Measurements from ENCODE around the gene ACOX3.
A peak's percentile ranks its signal among the peaks of the same experiment; 100 is the strongest.
"Not testable (repeated sequence)": the region's sequence is repeated elsewhere in the genome, so short reads cannot be mapped to it uniquely, and the experiment has no call there.

Gene ACOX3

DNA sequence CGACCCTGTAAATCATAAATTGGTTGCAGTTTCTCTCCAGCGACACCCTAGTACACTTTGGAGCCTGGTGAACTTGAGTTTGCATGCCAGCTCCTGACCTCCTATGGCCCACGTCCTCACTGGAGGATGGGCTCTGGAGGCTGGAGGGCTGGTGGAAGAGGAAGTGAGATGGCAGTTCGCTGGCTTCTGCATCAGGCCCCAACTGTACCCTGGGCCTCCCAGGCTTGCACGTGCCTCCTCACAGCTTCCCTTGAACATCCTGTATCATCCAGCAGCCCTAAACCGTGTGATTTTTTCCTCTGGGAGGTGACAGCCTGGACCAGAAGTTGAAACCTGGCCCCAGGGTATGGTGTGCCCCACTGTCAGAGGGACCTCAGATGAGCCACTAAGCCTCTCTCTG is 92.5 kb downstream of the ACOX3 start:
- no peak for DNase-seq

DNA sequence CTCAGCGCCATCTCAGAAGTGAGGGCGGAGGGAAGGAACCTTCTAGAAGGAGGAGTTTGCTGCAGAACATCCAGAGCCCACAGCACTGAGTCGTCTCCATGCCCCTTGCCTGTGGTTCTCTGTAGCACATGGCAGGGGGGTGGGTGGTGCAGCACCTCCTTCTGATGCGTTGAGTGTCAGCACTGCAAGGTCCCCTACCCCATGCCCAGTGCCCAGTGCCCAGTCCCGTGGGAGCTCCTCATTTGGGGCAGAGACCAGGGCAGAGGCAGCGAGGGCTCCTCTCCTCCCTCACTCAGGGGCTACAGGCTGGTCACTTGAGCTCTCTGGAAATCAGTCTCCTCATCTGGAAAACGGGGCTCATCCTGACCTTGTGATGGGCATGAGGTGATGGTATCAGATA is 92.9 kb downstream of the ACOX3 start:
- DNase-seq, result no peak

DNA sequence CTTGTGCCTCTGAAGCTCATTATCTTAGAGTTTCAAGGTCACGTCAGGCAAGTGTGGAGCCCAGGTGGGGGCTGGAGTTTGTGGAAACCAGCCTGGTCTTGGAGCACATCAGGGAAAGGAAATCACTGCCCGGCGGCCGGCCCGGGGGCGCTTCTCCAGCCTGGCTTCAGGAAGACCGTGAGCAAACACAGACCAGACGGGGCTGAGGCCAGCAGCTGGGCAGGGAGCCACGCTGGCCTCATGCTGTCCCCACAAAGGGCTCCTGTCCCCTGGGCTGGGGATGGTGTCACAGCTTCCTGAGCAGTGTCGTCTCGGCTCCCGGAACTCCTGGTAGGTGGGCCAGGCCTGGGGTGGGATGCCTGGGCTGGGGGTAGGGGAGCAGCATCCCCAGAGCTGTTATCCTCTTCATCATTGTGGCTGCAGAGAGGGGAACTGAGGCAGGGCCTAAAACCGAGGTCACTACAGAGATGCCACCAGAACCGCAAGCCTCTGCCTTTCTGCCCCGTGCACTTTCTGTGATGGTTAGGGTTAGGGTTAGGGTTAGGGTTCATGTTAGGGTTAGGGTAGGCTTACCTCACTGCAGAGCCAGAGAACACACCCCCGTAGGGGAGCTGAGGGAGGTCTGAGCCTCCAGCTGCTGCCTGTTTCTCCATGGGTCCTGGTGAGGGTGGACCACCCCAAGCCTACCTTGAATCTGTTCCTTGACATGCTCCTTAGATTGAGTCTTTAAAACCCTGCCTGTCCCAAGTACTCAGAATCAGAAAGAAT is 93.5 kb downstream of the ACOX3 start:
- no peak for DNase-seq

DNA sequence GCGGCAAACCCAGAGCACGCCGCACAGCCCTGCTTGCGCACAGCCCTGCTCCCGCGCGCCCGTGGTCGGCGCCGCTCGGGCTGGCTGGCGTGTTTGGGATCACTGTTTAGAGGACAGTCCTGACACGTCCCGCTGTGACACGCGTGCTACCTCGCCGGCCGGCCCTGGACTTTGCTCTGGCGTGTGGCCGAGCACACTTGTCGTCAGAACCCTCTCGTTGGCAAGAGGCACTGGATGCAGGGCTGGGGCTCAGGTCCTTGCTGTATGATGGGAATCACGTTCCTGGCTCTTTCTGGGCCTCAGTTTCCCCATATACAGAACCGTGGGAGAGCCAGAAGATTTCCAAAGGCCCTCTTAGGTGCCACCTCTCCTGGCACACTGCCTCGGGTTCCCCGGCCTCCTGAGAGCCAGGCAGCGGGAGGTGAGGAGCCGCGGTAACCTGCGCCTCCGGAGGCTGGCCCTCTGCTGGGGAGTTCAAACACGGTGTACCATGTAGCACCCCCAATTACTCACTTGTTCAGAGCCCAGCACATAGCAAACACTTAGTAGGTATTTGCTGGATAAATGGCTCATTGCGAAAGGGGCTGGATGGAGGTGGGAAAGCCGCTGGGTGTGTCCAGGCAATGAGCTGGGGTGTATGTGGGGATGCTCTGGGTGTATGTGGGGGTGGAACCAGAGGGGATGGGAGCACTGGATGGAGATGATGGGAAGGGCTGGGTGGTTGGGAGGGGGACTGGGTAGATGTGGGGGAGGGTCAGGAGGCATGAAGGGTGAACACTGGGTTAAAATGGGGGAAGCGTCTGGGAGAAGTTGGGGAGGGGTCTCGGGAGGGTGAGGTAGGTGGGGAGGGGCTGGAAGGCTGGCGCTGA is 94.3 kb downstream of the ACOX3 start:
- no peak for DNase-seq

DNA sequence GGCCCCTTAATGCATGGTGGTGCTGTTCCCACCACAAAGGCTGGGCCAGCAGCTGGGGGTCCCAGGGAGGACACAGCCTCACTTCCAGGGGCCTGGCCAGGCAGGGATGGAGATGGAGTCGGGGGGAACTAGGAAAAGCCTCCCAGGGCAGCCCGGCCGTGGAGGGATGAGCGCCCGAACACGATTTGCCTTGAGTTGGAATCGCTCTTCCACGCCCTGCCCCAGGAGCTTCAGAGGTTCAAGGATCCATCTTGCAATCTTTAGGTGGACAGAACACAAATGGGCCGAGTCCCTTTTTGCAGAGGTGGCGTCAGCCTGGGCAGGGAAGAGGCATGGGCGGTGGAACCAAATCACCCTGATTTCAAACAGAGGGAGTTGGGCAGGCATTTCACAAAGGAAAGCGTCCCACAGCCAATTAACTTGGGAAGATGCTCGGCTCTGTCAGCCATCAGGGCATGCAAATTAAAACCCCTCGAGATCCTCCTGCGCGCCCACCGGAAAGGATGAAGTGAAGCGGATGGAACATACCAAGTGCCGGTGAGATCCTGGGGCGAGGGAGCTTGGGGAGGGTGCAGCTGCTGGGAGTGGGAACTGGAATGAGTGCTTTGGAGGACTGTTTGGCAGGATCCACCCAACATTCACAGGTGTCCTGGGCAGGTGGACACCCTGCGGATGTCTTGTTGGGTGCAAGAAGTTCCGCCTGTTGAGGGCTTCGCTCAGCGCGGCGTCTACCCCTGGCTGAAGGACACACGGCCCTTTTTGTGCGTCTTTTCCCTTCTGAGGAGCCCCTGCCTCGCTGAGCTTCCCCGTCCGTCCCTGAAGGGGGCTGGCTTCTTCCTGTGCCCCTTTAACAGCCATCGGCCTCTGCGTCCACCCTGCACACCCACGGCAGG is 95.2 kb downstream of the ACOX3 start:
- DNase-seq, result no peak

DNA sequence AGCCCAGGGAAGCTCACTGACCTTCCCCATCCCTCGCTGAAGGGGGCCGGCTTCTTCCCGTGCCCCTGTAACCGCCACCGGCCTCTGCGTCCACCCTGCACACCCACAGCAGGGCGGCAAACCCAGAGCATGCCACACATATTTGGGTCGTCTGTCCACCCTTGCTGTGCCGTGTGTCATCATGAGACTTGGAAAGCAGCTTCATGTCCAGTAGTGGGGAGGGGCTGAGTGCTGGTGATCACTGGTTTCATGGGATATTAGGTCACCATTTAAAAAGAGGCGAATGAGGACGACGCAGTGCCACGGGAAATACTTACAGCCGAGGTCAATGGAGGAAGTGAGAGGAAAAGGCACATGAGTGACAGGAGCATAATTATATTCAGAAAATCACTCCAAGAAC is 96.1 kb downstream of the ACOX3 start:
- peak; percentile 8 to 19 for DNase-seq

DNA sequence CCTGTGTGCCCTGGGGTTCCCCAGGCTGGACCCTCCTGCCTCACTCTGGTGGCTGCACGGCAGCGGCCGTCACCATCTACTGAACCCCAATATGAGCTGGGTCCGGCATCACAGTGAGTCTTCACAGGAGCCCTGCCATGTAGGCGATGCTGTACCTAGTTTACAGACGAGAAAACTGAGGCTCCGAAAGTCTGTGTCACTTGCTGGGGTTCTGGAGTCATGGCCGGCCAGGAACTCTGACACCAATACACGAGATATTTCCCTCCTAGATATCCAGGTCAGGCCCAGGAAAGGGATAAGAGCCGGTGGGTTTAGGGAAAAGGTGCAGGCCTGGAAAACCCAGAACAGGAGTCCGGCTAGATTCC is 96.6 kb downstream of the ACOX3 start:
- no peak for DNase-seq

DNA sequence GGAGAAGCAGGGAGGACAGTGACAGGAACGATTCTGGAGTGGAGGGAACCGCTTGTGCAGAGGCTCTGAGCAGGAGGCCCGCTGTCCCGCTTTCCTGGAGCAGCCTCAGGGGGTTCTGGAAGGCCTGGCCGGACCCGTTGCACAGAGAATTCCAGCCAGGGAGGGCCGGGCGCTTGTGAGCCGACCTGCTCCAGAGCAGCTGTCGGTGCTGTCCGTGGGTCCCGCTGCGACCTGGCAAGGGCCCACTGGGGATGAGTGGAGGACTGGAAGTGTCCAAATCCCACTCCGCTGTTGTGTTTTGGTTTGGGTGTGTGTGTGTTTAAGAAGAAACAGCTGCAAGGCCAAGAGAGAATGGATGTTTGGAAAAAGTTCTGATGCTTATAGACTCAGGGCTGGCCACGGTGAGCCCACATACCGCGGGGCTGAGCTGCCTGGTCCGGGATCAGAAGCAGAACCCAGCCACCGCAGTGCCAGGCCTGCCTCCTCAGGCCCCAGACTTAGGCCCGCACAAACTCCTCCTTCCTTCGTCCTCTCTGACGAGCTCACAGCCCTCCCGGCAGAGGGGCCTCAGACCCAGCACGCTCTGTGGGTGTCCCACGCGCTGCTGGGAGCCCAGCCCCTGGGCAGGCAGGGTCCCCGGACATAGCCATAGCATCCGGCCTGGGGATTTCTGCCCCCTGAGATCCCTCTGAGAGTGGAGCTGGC is 97.1 kb downstream of the ACOX3 start:
- no peak for DNase-seq

DNA sequence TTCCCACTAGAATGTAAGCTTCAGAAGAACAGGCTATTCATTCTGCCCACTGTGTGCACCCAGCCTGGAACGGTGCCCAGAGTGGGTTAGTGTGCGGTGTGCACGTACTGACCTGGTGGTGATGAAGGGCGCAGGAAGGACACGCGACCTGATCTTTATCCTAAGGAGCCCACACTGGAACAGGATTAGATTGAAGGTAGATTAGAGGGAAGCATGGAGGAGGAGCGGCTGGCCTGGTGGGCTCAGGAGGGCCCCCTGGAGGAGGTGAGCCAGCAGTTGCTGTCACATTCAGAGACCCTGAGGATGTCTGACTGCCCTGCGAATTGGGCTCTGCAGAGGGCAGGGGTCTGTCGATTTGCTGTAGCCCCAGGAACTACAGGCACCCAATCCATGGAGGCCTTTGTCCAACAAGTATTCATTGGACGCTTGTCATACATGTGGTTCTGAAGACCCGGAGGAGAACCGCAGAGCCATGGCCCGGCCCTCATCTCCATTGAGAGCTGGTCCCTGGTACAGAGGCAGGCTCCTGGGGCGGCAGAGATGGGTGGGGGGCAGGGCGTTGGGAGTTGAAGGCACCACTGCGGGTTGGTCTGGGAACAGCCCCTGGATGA is 97.8 kb downstream of the ACOX3 start:
- no peak for DNase-seq

DNA sequence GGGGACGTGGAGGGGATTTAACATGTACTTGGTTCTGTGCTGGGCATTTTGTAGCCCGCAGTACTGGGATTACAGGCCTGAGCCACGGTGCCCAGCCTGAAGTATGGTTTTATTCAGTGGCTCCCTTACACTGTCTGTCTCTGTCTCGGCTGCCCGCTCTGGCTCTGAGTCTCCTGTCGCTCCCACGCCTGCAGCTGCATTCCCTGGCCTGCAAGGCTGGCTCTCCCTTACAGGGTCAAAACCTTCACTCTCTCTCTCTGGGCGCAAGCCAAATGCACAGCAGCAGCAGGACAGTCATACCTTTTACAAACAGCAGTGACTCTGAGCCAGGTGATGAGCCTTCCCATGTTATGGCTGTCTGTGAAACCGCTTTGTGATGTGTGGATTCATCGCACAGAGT is 98.8 kb downstream of the ACOX3 start:
- no peak for DNase-seq

DNA sequence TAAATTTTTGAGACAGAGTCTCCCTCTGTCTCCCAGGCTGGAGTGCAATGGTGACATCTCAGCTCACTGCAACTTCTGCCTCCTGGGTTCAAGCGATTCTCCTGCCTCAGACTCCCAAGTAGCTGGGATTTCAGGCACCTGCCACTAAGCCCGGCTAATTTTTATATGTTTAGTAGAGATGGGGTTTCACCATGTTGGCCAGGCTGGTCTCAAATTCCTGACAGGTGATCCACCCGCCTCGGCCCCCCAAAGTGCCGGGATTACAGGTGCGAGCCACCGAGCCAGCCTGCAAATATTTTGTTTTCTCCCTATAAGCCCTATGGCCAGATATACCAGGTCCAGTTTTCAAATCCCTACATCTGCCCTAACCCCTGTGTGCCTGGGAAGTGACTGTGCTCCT is 99.2 kb downstream of the ACOX3 start:
- DNase-seq, result not testable (repeated sequence)

DNA sequence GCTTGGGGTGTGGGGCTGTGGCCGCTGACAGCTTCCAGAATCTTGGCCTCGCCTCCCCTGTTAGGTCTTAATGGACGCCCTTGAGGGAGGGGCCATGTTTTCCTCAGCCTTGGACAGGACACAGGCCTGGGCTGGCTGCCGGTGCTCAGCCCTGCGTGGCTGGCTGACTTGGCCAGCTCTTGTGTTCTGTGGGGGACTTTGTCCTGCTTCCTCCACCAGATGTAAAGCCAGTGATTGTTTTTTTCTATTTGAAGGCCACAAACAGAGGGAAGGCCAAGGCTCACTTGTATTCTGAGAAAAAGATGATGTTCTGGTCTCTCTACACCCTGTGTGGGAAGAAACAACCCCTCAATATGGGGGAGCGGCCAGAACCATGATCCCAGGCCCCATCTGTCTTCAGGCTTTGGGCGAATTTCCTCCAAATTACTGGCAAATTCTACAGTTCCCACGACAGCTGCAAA is 99.7 kb downstream of the ACOX3 start:
- DNase-seq, result no peak

DNA sequence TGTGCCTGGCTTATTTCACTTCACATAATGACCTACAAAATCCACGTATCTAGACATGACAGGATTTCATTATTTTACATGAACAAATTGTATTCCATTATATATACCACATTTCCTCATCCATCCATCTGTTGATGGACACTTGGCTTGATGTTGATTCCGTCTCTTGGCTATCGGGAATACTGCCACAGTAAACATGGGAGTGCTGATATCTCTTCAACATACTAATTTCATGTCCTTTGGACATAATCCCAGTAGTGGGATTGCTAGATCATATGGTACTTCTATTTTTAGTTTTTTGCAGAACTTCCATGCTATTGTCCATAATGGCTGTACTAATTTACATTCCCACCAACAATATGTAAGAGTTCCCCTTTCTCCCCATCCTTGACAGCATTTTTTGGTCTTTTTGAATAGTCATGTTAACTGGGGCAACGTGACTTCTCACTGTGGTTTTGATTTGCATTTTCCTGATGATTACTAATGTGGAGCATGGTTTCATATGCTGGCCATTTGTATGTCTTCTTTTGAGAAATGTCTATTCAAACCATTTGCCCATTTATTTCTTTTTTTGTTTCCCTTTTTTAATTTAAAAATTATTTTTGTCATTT is 102.1 kb downstream of the ACOX3 start:
- DNase-seq, result peak; percentile 81 to 85

DNA sequence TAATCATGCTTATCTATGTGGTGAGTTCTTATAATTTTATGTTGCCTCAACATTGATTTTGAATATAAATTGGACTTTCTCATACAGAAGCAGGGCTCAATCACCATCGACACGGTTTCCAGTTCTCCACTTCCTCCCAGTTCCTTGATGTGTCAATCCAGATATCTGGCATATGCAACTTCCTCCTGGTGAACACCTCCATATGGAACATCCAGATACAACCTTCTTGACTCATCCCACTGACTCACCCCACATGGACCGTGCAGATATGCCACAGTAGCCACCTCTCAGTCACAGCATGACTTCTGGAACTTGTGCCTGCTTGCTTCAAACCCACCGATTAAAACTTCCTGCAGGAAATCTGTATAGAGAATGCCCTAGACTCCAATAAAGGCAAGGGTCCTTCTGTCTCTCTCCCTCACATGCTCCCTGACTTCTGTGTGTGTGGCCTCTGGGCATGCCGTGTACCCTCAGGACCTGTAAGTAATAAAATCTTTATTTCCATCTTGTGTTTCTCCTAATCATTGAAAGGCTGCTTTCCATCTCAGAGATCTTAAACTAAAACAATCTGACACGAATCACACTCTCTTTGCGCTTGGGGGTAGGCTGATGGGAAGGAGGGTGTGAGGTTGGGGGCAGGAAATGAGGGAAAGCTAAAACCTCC is 104.0 kb downstream of the ACOX3 start:
- DNase-seq, result peak; percentile 67 to 90

DNA sequence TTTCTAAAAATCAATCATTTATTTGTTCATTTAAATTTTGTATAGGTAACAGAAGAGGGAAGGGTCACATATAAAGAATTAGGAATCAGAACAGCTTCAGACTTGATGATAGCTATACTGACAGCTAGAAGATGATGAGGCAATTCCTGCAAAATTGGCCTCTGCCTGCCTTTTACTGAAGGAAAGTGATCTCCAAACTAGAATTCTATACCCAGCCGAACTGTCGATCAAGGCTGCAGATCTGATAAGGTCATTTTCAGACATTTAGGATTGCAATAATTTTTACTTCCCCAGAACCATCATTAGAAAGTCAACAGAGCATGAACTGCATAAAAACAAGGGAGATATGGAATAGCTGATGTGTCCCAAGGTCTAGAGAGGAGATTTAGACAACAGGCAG is 104.7 kb downstream of the ACOX3 start:
- no peak for DNase-seq

DNA sequence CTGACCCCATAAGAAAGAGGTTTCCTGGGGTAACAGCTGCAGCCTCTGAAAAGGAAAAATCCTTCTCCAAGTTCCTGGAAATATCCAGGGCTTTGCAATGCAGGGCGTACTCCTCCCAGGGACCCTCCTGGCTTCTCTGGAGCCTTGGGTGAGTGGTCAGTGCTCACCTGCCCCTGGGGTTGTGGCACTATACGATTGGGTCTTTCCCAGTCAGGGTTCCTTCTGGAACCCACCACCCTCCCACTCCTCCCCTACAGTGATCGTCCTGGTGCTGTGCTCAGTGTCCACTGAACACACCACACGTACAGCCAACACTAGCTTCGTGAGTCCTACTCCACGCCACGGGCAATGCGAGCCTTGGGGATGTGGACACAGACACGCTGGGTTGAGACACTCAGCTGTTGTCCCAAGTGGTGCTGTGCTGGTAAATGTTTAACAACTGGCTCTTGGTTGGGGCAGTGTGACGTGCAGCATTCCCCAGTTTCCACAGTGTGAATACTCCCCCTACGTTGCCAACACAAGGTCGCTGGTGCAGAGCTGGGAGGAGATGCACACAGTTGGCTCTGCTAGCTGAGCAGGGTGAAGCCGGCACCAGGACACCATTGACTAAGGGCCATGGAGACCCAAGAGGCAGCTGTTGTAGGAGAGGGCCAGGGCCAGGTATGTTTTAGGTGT is 105.6 kb downstream of the ACOX3 start:
- DNase-seq, result no peak

DNA sequence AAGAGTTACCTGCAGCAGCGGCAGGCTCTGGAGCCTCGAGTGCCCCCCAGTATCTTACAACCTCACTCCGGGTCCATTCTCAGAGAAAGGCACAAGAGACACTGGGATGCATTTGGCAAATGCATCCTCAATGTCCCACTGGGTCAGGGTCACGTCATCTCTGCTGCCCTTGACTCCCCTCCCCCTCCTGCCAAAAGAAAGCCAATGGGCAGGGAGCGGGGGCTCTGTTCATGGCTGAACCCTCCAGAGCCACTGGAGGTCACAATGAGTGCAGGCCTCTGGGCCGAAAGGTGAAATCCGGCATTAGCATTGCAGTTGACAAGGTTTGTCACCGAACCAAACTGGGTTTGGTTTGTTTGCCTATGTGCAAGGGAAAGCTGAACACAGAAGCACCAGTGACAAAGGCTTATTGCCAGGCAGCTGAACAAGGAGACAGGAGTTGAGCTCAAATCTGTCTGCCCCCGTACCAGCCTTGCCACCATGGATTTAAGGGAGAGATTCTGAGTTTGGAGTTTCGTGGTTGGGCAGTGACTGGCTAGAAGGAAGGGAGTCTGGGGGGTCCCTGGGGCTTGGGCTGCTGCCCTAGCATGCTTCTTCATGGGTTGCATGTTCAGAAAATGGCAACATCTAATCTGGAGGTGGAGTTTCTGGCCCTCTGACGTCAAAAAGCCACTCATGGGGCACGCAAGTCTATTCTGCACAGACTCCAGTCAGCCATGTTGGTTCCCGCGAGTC is 106.6 kb downstream of the ACOX3 start:
- DNase-seq, result no peak

DNA sequence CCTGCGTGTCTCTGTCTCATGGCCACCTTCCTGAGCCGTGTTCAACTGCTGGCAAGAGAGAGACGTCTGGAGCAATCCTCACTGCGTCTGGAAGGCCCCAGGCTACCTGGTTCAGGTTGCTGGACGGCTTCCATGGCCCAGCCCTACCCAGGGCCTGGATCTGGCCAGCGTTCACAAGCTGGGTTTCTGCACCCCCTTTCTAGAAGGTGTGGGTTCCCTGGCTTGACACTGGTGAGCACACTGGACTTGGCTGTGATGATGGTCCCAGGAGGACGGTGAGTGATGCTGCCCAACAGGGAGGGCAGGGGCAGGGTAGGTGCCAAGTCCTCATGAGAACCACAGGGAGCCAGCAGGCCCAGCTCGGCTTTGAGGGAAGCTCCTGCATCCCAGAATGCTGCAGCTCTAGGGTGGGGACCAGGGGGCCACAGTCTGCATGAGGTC is 107.6 kb downstream of the ACOX3 start:
- DNase-seq, result no peak

DNA sequence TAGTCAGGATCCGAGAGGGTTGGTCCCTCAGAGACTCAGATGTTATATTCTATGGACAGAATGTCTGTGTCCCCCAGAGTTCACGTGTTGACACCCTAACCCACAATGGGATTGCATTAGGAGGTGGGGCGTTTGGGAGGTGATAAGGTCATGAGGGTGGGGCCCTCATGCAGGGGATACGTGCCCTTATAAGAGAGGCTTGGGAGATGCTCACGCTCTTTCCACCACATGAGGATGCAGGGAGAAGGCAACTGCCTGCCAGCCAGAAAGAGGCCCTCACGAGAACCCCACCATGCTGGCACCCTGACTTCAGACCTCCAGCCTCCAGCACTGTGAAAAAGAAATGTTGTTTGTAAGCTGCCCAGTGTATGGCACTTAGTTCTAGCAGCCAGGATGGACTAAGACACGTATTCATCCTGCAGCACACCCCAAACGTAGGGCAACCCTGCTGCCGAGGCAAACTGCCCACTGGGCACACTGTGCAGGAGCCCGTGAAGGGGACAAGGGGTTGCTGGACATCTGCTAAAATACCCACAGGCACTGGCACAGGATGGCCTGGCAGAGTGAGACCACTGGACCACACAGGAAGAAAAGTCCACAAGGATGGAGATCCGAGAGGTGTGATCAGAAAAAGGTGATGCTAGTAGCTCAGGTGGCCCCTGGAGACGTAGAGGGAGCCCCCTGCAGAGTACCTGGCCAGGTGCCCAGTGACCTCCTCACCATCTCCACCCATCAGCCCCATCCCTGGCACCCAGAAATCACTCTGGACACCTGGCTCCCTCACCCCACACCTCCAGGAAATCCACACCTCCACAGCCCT is 108.3 kb downstream of the ACOX3 start:
- no peak for DNase-seq

Data from inflammatory macrophage treated with lipopolysaccharide for 1 hour (primary cell).